HG02981 (cell line): ENCODE measurements around the gene C9orf40.
A peak's percentile ranks its signal among the peaks of the same experiment; 100 is the strongest.

Experiments
- ATAC-seq: cut with Tn5 transposase; IDR thresholded peaks from one replicate; pipeline ENCODE4 v1.9.1; 2021; ENCODE audit warnings: mild to moderate bottlenecking, moderate library complexity; ENCODE audit not compliant: unreplicated experiment

The C9orf40 gene, protein sequence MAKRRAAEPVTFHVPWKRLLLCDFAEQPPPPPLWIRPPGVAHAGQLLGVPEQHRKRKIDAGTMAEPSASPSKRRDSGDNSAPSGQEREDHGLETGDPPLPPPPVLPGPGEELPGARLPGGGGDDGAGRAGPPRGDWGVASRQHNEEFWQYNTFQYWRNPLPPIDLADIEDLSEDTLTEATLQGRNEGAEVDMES

GRCh38 chr9:74952201-74953151 is at the start of gene C9orf40:
C9orf40 (minus strand) TSS chr9:74952912; CDS start chr9:74952611, 301 bp downstream.
- ATAC-seq, result peak; percentile 89

GRCh38 chr9:75001719-75002421 is 49.2 kb upstream of the C9orf40 start:
- peak; percentile 78 for ATAC-seq

DNA sequence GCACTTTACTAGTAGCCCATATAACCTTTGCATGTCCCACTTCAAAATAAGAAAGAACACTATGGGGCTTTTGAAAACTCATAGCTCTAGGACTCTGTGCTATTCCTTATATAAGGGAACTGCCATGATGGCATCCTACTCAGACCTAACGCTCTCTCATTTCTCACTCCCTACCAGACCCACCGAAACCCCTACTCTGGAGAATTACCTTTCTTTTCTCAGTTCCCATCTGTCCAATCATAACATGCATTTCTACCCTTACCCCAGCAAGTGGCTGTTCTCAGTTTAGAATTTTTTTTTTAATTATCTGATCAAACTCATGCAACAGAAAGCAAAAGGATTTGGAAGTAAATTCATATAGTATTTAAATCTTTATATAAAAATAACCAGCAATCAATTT is 48.1 kb upstream of the C9orf40 start:
- ATAC-seq, result peak; percentile 61

DNA sequence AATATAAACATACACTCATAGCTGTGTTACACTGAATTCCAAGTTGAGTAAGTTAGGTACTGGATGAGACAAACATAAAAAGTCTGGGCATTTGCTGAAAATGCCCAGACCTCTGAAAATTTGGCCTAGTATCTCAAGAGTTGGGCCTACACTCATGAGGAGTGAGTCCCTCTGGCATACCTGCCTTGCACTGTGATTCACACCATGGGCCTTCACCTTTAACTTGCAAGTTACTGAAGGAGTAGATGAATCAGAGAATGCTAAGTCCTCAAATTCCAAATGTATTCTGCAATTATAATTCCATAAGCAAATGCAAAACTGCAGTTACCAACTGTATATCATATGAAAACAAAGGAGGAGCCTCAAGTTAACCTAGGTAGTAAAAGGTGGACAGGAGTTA is 32.3 kb upstream of the C9orf40 start:
- no peak for ATAC-seq

- no peak for ATAC-seq
These were observed 31.0 kb upstream of the C9orf40 start for GRCh38 chr9:74983709-74984108.

- no peak for ATAC-seq
These were observed 27.1 kb upstream of the C9orf40 start for GRCh38 chr9:74979844-74980243.

GRCh38 chr9:74977287-74977686 is 24.6 kb upstream of the C9orf40 start:
- ATAC-seq, result no peak

DNA sequence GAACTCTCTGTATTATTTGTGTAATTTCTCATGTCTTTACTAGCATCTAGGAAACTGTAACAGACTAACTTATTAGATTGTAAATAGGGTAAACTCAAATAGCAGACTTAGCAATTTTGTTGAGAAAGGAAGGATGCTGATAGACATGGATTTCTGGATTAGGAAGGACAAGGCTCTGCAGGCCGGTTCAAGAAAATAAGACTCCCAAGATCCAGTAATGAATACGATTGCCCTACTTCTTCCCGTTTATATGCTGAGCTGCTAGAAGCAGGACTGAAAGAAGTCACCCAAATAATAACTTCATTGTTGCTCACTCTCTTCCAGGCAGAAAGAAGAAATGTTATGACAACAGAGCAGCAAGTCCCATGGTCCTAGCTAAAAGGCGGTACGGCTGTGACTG is 22.8 kb upstream of the C9orf40 start:
- no peak for ATAC-seq

DNA sequence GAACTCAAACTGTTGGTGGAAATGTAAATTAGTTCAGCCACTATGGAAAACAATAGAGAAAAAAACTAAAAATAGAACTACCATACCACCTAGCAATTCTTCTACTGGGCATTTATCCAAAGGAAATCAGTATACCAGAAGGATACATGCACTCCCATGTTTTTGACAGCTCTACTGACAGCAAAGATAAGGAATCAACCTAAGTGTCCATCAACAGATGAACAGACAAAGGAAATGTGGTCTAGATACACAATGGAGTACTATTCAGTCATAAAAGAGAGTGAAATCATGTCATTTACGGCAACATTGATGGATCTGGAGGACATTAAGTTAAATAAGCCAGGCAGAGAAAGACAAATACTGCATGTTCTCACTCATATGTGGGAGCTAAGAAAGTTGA is 21.8 kb upstream of the C9orf40 start:
- no peak for ATAC-seq

DNA sequence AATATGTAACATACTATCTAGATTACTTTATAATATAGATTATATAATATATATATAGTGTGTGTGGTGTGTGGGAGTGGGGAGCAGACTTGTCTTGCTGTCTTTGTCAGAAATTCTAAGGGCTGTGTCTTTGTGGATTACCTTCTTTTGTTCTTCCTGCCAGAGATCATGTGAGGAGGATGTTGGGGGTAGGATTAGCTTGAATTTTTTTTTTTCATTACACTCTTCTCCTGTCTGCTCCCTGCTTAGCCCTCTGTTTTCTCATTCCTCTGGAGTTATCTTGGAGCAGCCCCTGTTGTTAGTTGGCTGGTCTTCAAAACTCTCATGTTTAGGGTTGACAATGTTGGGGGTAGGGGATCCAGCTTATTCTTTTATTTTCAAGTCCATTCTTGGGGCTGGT is 21.0 kb upstream of the C9orf40 start:
- no peak for ATAC-seq

DNA sequence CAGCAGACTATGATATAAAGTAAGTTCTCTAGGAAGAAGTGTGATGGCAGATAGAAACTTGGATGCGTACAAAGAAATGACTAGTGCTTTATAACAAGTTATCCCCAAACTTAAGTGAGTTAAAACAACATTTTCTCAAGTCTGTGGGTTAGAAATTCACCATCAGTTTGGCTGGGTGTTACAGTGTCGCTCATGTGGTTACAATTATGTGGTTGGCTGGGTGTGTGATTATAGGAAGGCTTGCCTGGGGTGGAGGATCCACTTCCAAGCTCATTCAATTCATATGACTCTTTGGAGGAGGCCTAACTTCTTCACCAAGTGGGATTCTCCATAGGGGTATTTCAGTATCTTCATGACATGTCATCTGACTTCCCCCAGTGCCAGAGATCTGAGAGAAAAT is 10.3 kb upstream of the C9orf40 start:
- no peak for ATAC-seq

DNA sequence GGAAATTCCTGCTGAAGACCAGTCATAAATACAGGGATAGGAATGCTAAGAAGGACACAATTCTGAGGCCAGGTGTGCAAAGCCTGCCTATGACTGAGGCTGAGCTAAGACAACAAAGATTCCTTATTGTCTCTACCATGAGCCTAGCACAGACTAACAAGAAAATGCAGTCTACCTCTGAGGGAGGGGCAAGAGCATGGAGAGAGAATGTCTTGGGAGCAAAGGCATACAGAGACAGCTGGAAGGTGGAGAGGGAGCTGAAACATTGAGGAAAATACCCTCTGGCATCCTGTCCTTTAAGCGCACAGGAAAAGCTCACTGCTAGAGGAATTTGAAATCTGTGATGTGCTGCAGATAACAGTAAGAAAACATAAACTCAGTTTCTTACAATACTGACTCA is 8.8 kb upstream of the C9orf40 start:
- ATAC-seq, result no peak

- no peak for ATAC-seq
These were observed 7.8 kb upstream of the C9orf40 start for GRCh38 chr9:74960561-74960960.

DNA sequence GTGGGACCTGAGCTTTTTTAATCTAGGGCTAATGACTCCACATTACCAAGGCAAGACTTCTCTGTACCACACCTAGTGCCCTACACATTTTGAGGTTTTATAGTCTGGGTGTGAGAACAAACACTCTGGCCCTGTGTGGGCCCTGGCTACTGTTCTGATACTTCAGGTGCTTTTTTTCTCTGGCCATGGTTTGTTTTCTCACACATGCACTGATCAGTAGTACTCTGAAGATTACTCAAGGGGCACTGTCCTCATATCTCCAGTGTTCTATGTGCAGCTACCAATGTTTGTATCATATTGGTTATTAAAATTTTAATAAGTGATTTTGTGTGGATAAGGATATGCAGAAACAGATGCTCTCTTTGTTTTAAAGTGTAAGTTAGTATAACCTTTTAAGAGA is 5.9 kb upstream of the C9orf40 start:
- no peak for ATAC-seq

- ATAC-seq, result no peak
These were observed 581 bp upstream of the C9orf40 start for GRCh38 chr9:74953235-74953751.

DNA sequence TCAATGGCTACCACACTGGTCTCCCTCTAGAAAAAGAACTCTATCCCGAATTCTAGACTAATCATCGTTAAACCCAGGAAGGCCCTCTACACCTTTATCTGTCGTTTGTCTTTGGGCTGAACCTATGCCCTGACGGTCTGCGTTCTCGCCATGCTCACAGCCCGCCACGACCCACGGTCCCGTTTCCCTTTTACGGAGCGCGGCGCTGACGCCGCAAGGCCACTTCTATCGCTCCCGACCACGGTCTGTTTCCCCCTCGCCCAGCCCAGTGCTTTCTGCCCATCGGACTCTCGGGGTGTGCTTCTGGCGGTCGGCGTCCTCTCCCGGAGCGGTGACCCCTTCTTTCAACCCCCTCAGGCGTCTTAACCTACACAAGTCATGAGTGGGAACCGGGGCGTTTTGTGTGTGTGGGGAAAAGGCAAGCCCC is 974 bp downstream of the C9orf40 start:
- peak; percentile 29 for ATAC-seq

DNA sequence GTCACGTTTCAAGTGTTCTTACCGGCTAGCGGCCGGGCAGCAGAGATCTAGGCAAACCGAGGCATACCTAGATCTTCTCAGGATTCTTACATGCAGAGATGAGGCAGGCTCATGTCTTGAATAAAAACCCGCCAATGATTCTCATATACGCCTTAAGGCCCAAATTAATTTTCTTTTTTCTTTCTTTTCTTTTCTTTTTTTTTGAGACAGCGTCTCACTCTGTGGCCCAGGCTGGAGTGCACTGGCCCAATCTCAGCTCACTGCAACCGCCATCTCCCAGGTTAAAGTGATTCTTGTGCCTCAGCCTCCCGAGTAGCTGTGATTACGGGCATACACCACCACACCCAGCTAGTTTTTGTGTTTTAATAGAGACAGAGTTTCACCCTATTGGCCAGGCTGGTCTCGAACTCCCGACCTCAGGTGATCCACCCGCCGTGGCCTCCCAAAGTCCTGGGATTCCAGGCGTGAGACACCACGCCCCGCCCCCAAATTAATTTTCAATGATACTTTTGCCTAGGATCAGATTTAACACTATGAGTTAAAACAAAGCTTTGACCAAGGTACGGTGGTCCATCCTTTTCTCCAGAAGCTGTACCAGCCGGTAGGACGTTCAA is 1.5 kb downstream of the C9orf40 start:
- ATAC-seq, result no peak

DNA sequence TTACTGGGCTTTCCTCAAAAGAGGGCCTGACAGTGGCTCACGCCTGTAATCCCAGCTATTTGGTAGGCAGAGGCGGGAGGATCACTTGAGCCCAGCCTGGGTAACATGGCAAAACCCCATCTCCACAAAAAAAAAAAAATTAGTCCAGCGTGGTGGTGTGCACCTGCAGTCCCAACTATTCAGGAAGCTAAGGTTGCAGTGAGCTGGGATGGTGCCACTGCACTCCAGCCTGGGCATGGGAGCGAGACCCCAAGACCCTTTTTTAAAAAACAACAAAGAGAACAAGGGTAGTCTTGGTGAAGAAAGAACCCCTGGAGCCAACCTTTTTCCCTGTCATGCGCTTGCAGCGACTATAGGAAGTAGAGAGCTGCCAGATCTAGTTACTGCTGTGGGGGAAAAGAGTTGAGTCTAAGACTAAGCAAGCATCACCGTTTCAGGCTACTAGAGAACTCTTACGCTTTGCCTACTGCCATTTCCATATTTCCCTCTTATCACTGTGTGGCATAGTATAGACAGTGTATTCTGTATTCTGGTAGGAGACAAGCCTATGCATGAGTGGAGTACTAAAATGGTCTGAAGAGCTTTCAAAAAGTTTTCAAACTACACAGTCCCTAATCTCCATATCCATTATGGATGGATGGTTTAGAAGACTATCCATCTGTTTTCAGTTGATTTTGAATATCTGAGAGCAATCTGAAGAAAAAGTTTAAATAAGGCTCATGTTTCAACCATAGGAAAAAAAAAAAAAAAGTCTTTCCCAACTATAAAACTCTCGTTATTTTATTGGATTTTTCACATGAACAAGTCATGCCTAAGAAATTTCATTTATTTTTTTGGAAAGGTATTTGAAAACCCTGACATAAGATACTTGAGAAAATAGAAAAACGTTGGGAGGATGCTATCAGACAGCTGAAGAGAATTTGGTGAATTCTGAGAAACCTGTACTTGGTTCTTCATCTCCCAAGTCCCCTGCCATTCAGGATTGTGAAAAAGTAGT is 2.6 kb downstream of the C9orf40 start:
- ATAC-seq, result no peak

- no peak for ATAC-seq
These were observed 3.8 kb downstream of the C9orf40 start for GRCh38 chr9:74948937-74949336.

- no peak for ATAC-seq
These were observed 6.0 kb downstream of the C9orf40 start for GRCh38 chr9:74946686-74947085.
